GM21423 (cell line): ENCODE results near the gene CCDC178.
"Not testable (repeated sequence)": the region's sequence is repeated elsewhere in the genome, so short reads cannot be mapped to it uniquely, and the experiment has no call there.

Experiments
- ATAC-seq: cut with Tn5 transposase; IDR thresholded peaks from one replicate; pipeline ENCODE4 v1.9.1; 2021; ENCODE audit warnings: mild to moderate bottlenecking, moderate library complexity; ENCODE audit not compliant: unreplicated experiment

CCDC178 gene

DNA sequence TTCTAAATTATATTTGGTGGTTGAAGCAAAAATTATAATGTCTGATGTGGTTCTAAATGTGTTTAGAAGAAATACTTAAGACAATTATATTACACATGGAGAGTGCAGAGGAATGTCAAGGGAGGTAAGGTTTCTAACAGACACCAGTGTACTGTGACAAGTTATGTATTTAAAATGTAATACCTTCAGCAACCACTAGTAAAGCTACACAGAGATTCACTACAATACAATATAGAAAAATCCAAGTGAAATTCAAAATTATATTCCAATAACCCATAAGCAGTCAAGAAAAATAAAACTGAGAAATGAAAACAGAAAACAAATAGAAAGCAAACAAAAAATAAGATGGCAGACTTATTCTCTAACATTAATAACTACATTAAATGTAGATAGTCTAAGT is 418.2 kb downstream of the CCDC178 start:
- no peak for ATAC-seq

DNA sequence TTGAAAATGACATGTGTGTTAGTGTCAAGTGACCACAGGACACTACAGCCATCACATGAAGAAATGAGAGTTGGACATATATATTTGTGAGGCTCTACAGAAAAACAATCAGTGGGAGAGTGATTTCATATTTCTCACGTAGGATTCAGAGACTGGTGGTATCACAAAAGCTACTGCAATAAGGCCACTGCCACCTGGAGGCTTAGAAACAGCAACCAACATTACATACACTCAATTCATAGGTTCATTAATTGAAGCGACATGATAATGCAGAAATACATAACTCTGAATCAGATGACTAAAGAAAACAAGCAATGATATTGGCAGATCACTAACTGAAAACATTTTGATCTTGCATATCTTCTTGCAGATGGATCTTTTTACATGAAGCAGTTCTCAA is 419.6 kb downstream of the CCDC178 start:
- ATAC-seq, result no peak

DNA sequence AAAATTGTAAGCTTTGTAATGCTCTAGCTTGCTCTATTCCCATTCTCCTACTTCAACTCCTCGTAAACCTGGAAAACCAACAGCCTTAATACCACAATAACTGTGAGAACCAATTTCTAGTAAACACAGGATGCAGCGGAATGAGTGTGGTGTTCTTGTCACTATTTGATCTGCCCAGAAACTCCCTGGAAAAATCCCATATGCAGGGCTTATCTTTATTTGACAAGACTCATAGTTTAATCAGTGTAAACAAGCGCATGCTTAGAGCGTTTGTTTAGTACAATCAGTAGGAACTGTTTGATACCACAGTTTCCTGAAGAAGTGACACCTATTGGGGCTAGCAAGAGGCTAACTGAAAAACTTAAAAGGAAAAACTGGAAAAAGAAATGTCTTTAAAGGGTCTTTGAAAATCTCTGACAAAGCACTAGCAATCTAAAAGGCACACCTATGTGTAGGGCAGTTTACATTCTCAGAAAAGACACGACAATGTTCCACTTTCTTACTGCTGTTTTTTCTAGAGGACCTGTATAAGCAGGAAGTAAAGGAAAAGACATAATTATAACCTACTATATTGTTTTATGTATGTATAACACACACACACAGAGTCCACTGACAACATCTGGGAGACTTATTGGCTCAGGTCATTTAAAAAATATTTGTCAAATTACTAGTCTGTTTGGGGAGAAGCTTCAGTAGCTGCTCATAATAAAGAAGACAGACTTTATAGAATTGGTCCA is 426.3 kb downstream of the CCDC178 start:
- no peak for ATAC-seq

DNA sequence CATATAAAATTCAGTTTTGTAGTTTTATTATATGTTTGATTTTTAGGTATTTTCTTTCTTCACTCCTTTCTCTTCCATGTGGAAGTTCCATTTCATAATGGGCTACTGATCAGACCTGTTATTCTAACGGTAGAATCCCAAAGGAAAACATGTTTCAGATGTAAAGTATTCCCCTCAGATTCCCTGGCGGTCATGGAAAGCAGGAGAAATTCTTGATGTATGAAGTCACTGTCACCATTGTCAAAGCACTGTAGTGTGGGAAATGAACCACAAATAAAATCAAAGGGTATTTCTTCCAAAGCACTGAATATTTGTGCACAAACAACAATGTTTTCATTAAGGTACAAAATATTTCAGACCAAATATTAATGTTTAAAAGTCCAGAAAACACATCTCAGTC is 430.4 kb downstream of the CCDC178 start:
- no peak for ATAC-seq

DNA sequence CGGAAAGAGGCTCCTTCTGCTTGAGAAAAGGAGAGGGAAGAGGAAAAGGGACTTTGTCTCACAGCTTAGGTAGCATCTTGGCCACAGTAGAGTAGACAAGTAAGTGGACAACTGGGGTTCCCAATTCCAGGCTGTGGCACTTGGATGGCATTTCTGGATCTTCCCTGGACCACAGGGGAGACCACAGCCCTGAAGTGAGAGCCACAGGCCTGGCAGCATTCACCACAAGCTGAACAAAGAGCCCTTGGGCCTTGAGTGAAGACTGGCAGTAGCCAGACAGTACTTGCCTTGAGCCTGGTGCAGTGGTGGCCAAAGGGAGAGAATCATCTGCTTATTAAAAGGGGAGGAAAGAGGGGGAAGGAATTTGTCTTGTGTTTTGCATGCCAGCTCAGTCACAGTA is 441.6 kb downstream of the CCDC178 start:
- no peak for ATAC-seq

DNA sequence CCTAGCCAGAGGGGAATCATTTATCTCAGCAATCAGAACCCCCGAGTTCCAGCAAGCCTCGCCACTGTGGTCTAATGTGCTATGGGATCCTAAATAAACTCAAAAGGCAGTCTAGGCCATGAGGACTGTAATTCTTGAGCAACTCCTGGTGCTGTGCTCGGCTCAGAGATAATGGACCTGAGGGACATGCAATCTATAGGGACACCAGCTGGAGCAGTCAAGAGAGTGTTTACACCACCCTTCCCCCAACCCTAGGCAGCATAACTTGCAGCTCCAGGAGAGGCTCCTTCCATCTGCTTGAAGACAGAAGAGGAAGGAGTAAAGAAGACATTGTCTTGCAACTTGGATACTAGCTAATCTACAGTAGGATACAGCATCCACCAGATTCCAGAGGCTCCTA is 442.2 kb downstream of the CCDC178 start:
- no peak for ATAC-seq

DNA sequence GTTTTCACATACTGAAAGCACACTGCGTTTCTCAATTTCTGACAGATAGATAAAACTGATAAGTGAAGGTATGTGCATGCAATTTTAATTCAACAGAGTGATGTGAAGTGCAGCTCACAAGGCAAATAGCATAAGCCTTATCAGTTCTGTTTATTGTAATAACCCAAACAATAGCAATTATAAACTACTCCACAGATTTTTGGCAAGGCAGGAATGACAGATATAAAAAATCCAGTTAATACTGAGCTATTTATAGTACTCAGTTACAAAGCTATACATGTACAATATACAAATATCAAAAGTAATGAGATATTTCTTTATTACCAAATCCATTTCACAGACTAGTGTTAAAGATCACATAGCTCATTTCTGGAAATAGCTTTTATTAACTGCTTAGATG is 456.8 kb downstream of the CCDC178 start:
- ATAC-seq, result no peak

DNA sequence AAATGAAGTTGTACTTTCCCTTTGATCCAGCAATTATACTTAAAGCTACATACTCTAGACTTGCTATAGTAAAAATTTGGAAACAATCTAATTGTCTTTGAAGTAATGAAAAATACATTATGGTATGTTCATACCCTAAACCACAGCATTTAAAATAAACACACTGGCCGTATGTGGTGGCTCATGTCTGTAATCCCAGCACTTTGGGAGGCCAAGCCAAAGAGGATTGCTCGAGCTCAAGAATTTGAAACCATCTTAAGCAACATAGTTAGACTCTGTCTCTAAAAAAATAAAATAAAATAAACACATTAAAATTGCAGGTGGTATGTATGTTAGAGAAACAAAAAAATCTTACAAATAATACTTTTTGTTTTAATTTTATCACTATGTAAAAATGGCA is 459.6 kb downstream of the CCDC178 start:
- no peak for ATAC-seq

DNA sequence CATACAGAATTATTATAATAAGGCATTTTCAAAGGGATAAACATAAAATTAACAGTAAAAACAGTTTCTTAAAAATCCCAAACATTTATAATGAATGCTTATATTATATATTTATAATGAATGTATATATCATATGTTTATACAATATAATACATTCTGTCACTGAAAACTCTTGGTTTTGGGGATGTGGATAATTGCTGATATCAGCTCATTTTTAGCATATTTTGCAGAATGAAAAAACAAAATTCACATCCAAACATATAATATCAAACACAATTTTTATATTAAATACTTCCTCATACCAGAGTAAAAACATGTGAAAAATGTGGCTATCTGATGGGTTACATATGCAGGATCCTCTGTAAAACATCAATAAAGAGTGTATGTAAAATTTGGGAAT is 465.0 kb downstream of the CCDC178 start:
- no peak for ATAC-seq

DNA sequence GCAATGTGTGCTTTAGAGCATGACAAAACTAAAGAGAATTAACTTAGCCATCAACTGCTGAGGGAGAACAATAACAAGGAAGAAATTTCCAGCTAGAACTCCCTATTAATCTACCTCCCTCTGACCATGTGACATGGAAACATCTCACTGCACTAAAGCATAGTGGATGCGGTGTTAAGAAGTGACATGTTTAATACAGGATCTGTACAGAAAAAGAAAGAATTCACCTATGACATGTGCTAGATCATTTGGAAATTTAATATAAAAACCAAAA is 465.4 kb downstream of the CCDC178 start:
- no peak for ATAC-seq

DNA sequence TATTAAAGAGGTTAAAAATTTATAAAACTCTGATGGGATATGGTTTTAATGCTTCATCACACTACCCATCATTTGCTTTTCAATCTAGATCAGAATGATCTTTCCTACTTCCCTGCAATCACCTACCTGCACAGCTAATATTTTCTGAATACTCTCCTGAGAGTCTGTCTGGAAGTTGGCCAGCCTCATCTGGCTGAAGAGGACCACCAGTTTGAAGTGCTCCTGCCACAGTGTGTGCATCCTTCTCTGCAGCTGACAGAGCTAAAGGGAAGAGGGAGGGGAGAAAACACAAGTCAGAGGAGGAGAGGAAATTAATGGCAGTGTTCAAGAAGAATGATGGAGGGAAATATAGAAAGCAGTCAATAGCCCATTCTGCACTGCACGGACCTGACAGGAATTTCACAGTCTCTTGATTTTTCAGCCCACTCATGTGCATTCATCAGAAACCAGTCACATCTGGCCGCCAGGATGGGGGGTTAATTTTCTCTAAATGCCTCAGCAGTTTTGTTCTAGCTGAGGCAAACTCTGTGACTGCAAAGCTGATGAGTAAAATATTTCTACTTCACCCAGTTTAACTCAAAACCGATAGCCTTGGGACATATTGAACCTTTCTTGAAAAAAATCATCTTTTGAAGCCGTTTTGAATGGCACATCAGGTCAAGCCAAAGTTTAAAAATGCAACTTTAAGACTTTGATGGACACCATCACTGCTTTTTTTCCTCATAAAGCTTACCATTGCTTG is 465.9 kb downstream of the CCDC178 start:
- no peak for ATAC-seq

DNA sequence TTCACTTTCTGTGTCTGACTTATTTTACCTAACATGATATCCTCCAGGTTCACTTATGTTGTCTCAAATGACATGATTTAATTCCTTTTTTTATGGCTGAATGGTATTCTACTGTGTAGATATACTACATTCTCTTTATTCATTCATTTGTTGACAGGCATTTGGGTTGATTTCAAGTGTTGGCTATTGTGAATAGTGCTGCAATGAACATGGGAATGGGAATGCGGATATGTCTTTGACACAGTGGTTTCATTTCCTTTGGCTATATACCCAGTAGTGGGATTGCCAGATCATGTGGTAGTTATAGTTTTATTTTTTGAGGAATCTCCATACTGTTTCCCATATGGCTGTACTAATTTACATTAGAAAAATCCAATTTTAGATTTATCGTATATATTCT is 472.3 kb downstream of the CCDC178 start:
- ATAC-seq, result no peak

DNA sequence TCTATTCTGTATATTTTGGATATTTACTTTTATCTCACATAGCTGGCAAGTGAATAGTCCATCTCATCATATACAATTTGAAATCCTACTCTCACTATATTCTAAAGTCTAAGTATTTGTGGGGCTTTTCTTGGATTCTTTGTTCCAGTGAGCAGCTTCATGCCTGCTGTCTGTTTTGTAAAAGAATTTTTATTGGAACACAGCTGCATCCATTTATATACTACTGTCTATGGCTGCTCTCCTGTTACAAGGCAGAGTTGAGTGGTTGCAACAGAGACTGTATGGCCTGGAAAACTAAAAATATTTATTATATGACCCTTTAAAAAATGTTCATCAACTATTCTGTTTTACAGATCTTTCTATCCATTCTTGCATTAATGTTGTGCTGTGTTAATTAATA is 474.4 kb downstream of the CCDC178 start:
- no peak for ATAC-seq

DNA sequence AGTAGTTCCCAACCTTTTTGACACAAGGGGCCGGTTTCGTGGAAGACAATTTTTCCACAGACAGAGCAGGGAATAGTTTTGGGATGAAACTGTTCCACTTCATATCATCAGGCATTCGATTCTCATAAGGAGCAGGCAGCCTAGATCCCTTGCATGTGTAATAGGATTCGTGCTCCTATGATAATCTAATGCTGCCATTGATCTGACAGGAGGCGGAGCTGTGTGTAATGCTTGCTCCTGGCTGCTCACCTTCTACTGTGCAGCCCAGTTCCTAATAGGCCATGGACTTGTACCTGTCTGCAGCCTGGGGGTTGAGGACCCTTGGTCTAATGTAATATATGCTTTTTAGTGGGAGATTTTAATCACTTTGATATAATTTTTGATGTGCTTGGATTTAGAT is 479.0 kb downstream of the CCDC178 start:
- ATAC-seq, result no peak

DNA sequence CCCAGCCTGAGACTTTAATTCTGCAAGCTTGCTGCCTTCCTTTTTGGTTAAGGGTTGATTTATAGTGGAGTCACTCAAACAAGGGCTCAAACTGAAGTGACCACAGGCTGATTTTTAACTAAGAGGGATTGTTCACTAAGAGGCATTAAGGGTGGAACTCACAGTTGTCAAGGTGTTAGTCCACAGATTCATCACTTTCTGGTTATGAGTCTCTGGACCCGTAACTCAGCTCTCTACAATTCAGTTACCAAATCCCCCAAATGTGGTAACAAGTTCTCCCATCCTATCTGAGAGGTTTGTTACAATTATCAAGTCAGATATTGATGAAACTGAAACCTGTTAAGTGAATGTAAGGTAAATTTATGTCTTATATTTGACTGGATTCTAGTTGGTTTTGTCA is 481.8 kb downstream of the CCDC178 start:
- ATAC-seq, result peak; percentile 54

DNA sequence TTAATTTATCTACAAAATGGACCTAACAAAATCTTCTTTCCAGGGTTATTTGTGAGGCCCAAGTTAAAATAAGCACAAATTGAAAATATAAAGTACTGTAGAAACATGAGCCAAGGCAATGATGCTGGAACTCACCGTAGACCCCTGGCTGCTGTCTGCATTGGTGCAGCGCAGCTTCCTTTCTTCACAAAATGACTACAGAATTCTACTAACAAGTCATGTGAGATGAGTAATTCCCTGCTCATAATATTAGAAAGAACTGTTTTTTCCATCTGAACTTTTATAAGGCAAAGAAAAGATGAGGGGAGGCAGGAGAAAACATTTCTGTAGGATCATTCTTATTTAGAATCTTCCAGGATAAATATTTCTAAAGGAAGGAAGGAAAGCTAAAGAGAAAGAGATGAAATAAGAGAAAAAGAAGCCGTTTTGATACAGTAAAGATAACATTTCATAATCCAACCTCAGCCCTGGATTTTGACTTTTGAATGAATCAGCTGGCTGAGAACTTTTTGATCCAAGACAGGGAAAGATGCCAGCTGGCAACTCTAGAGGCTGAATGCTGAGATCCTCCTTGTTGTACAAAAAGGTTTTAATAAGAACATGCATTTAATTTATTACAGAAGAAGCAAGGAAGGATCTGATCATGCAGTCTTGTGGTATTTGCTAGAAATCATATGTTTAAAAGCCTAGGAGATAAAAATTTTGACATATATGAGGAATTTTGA is 483.8 kb downstream of the CCDC178 start:
- no peak for ATAC-seq

DNA sequence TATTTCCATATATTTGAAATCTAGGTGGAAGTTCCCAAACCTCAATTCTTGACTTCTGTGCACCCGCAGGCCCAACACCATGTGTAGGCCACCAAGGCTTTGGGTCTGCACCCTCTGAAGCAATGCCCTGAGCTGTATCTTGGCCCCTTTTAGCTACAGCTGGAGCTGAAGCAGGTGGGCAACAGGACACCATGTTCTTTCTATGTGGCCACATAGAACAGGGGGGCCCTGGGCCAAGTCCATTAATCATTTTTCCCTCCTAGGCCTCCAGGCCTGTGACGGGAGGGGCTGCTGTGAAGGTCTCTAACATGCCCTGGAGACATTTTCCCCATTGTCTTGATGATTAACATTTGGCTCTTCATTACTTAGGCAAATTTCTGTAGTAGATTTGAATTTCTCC is 488.2 kb downstream of the CCDC178 start:
- not testable (repeated sequence) for ATAC-seq

DNA sequence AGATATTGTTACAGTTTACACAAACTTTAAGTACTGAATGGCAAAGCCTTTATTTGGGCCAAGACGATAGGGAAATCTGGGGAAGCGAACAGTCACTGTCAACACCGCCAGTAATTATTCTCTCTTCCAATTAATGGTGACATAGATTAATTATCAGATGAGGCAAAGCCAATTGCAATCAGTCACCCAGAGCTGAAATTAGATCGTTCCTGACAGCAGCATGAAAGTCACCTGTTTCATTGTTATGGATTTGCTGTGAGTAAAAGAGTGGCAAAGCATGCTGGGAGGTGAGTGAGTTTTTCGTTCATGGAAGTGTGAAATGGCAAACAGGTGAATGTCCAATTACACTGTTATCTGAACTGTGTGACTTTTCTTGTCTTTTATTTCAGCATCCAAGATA is 502.9 kb downstream of the CCDC178 start:
- ATAC-seq, result no peak

DNA sequence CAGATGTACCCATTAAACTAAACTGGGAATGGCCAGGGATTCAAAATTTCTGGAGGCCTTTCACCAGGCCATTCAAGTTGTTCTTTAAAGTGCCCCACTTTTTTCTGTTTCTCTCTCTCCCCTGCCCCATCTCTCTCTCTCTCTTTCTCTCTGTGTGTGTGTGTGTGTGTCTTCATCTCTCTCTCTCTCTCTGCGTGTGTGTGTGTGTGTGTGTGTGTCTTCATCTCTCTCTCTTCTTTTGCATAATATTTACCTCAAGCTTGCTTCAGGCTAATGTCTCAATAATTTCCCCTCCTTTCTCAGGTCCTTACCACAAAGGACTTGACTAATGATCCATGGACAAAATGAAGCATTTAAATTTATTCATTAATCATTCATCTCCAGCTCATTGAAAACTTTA is 503.5 kb downstream of the CCDC178 start:
- no peak for ATAC-seq

DNA sequence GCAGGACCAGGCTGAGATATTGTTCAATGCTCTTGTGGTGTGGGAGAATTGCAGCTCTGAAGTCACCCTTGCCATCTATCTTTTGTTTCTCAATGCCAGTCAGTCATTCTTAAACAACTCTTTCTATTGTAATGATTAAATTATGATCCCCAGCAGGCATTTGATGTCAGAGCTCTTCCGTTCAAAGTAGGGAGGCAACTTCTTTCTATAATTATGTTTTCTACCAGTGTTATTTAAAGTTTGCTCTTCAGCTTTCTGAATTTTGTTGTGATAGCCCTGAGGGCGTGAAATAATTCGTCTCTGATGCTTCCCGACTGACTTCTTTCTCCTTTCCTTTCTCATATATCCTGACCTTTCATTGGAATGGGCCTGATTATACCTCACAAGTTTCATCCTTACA is 506.3 kb downstream of the CCDC178 start:
- no peak for ATAC-seq

DNA sequence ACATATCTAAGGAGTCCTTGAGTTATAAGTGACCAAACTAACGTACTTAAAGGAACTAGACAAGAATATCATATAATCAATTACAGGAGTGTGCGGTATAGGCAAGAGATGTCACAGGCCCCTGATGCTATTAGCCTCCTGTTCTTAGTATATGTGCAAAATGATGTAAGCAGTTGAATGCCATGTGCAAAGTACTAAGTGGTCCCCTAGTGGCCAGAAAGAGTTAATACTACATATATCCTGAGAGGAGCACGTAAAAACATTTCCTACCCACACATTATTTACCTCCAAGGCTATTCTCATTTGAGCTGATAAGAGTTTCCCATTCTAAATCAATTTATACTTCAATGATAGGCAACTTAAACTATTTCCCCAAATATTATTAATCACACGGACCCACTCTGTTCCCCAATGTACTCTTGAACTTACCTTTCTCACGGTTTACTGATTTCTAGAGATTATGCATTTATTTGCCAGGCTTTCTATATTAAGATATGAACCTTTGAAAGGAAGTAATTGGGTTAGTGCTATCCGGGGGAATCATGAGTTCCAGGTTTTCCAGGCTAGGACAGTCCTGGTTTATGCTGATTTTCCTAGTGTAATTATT is 509.7 kb downstream of the CCDC178 start:
- ATAC-seq, result peak; percentile 98

DNA sequence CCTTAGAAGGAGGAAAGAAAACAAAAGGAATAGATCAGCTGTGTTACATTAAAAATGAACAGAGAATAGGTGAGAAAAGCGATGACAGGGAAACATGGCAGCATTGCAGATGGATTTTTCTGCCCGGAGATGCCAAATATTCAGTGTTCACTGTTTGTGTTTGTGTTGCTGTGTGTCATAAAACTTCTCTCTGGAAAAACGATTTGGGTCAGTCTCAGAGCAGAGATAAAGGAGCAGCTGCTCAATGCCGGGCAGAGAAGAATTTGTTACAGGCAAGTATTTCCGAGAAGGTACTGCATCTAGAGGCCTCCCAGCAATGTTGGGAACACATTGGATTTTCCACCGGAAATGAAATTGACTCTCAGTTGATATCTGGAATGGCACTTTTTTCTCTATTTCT is 511.3 kb downstream of the CCDC178 start:
- ATAC-seq, result no peak
